ENCODE measurements around the gene LY6G6C.

The LY6G6C gene

GRCh38 chr6:31741815-31742214 is 20.3 kb upstream of the LY6G6C start:
- no peak for DNase-seq (ENCODE audit: low read depth)

DNA sequence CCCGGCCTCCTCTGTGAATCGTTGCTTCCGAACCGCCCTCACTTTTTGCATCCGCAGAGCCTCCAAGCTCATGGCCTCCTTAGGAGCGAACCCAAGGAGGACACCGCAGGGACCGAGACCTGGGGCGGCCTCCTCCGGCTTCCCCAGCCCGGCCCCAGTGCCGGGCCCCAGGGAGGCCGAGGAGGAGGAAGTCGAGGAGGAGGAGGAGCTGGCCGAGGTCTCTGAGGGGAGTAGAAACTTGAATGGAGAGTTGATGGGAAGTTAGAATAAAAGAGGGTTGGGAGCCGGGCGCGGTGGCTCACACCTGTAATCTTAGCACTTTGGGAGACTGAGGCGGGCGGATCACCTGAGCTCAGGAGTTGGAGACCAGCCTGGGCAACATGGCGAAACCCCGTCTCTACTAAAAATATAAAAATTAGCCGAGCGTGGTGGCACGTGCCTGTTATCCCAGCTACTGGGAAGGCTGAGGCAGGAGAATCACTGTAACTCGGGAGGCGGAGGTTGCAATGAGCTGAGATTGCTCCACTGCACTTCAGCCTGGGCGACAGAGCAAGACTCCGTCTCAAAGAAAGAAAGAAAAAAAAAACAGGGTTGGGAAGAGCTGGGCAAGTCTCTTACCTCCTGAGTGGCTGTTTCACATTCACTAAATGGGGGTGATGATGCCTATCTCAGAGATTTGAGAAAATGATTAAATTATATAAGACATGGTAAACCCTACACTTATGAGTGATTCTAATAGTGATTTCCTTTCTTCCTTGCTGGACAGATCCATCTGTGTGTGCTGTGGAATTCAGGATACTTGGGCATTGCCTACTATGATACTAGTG is 19.1 kb upstream of the LY6G6C start:
- no peak for DNase-seq (ENCODE audit: low read depth)

DNA sequence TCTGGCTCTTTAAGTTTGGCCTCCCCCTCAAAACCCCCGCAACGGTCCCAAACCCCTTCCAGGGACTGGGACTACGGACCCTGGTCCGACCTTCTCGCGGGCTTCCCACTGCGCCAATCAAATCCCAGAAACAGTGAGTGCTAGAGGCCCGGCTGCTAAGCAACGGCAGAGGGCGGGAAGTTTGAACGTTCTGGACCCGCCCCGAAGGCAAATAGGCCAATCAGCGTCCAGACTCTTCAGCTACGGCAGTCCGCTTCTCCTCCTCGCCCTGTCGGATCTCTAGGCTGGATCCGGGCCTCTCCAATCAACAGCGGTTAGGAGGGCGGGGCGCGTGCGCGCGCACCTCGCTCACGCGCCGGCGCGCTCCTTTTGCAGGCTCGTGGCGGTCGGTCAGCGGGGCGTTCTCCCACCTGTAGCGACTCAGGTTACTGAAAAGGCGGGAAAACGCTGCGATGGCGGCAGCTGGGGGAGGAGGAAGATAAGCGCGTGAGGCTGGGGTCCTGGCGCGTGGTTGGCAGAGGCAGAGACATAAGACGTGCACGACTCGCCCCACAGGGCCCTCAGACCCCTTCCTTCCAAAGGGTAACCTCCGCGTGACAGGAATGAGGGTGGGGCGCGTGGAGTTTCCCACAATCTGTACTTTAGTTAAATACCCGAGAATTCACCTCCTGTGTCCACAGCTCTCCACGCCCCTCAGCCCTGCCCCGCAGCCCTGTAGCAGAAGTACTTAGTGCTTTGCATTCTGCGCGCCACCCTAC is 18.3 kb upstream of the LY6G6C start, which contains the start of gene MSH5:
Gene MSH5, plus strand, starts transcription at position 367 of the 758 bp plus-strand sequence. CDS start 462 bp downstream, outside the sequence.
- DNase-seq (ENCODE audit: low read depth), result peak; percentile 90

- peak; percentile 45 for DNase-seq (ENCODE audit: low read depth)
These were observed 16.7 kb upstream of the LY6G6C start for GRCh38 chr6:31737991-31738979.

GRCh38 chr6:31737315-31737990 is 15.9 kb upstream of the LY6G6C start:
- DNase-seq (ENCODE audit: low read depth), result no peak

DNA sequence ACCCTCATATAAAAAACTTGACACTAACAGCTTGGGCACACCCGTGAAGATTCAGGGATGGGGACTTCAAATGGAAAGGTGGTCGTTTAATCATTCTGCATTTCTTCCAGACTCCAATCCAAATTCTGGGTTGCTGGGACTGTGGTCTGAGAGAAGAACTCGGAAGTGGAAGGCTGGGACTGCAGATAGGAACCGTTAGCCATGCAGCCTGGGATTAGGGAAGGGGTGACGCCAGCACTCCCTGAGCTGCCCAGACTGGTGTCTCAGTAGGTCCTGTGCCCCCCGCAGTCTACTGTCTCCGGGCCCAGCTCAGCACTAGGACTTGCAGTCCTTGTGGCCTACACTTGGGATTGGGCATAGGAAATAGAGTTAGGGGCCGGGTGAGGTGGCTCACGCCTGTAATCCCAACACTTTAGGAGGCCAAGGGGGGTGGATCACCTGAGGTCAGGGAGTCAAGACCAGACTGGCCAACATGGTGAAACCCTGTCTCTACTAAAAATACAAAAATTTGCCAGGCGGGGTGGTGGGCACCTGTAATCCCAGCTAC is 15.3 kb upstream of the LY6G6C start:
- no peak for DNase-seq (ENCODE audit: low read depth)

DNA sequence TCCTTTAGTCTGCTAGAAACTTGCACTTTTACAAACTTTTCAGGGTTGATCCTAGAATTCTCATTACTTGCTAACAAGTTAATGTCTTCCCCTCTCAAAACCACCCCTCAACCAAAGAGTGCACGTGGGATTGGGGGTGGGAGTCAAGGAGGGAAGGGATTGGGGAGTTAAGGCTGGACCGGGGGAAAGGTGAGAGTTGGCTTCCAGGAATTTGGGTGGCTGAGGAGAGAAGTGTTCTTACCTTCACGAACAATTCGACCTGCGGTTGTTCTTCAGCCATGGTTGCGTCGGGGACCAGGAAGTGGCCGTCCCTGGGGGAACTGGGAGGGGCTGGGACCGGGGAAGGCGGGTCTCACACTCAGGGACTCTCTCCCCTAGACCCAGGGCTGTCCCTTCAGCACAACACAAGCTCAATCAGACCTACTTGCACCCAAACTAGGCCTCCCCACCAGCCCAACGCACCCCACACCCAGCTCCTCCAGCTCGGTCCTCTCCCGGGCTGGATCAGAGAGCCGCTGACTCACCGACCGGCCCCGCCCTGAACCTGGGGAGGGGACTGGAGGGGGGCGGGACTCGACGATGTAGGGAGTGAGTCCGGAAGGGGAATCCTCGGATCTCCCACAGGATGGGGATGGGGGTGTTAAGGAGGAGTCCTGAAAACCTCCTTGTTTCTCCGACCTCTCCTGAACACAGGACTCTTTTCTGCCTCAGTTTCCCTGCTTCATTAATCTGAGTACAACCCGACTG is 14.6 kb upstream of the LY6G6C start, which contains the start of gene CLIC1:
Gene CLIC1, minus strand, starts transcription at position 510 of the 747 bp plus-strand sequence. Its CDS starts 230 bp downstream, at position 280.
- peak; percentile 56 for DNase-seq (ENCODE audit: low read depth)

DNA sequence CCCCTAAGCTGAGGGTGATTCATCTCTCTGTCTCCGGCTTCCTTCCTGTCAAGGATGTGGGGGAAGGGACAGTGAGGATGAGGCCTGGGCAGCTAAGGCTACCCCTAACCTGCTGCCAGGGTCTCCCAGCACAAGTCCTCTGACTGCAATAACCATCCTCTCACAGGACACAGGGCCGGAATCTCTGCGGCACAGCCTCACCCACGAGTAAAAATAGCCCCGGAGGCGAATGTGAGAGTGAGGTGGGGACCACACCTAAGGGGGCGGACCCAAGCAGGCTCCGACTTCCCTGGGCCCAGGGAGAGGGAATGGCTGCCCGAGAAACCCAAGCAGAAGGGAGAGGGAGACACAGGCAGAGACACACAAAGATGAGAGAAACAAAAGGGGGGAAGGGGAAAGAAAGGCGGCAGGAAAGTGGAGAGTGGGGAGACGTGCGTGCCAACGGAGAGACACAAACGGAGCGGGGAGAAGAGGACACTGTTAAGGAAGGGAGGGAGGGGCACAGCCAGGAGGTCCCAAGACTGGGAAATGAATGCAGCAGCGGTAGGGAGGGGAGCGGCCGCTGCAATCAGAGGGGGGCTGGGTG is 13.4 kb upstream of the LY6G6C start:
- DNase-seq (ENCODE audit: low read depth), result peak; percentile 36

DNA sequence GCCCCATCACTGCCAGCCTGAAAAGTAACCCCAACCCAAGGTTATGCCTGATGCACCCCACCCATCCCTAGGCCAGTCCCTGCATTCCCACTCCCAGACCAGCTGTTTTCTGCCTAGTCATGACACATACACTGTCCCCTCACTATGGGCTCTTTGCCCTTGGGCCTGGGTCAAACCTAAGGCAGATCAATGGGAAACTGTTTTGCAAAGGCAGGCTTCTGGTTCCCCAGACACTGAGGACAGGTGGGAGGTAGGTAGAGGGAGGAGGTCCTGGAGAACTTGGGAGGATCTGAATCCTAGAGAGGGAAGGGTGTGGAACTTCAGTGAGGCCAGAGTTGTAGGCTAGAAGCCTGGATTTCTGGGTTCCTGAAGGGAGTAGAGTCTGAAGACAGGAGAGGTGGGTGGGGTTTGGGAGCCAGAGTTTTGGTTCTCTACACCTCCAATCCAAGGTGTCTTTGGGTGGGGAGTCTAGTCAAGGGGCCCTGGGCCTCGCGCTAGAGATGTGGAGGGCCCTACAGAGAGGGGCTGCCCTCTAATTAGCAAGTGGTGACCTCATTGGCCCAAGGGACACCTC is 12.8 kb upstream of the LY6G6C start:
- no peak for DNase-seq (ENCODE audit: low read depth)

DNA sequence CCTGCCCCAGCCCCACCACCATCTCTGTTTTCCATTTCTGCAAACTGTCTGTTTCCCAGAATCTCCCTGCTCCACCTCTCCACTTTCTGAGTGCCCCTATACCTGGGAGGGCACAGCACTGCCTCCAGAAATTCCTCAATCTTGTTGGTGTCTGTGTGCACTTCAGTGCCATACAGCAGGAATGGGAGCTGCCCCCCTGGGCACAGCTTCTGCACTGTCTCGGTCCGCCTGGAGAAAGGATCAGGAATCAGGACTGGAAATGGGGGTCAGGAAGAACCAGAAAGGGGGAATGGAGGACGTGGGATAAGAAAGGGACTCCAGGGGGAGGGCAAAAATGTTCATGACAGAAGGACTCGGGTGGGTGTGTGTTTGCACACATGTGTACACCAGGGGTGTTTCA is 12.2 kb upstream of the LY6G6C start:
- no peak for DNase-seq (ENCODE audit: low read depth)

- DNase-seq (ENCODE audit: low read depth), result no peak
These were observed 10.5 kb upstream of the LY6G6C start for GRCh38 chr6:31732029-31732428.

- DNase-seq (ENCODE audit: low read depth), result no peak
These were observed 9.1 kb upstream of the LY6G6C start for GRCh38 chr6:31730631-31731086.

DNA sequence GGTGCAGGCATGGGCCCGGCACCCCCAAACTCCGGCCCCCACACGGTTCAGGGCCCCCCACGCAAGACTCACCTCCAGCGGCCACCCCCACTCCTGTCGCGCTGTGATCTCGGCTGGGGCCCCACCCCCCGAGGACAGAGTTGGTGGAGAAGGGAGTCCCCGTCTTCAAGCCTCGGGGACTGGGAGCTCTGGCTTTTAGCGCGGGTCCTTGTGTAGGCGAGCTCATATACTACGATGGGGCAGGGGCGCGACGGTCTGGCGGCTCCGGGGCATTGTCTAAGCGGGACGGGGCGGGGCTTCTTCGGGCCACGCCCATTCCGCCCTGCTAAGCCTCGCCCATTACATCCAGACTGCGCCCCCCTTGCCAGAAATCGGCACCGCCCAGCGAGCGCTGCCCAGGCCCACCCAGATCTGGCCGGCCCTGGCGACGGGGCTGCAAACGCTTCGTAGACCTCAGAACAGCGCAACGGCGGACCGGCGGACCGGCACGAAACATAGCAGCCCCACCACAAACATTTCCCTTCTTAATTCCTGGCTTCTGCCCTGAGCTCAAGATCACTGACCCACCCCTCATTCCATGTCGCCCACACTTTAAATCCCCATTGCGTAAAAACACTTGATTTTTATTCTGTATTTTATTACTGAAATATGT is 8.6 kb upstream of the LY6G6C start:
- peak; percentile 40 for DNase-seq (ENCODE audit: low read depth)

DNA sequence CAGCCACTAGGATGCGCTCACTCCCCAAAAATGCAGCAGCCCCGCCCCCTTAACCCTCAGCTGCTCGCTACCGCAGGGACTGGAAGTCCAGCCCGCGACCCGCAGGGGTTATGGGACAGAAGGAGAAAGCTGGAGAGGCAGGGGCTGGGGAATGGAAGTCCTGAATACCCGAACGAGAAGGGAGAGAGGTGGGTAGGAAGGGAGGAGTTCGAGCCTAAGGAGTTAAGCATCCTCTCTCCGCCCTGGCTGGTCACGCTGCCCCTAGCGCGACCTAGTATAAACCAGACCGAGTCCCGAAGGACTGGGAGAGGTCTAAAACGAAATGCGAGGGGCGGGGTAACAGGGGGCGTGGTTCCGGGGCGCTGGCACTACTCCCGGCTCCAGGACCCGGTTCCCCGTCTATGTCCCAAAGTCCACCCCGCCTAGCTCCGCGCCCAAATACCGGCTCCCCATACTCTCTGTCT is 8.0 kb upstream of the LY6G6C start:
- DNase-seq (ENCODE audit: low read depth), result peak; percentile 62

DNA sequence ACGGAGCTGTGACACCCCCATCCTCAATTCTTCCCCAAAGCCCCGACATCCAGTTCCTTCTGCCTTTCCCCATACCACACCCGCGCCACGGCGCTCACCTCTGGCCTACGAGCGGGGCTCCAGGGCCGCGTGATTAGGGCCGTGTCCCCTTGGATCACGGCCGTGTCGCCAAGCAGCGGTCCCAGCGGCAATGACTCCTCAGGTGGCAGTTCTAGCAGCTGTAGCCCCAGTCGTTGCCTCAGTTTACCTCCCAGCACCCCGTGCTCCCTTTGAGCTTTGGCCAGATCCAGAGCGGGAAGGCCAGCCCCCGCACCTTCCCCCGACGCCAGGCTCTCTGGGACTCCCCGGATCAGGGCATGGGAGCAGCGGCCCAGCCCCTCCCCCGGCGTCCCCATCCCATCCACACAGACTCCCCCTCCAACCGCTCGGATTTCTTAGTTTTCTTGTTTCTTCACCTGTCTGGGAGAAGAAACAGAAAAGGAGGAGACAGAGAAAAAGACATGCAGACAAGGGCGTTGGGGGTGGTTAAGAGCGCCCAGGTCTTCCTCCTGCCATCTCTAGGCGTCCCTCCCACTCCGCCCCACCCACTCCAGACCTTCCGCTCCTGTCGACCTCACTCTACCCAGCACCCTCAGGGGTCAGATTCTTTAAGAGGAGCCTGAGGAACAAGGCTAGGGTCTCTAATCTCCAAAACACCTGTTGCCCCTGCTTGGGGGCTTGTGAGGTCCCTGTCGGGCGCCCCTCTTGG is 7.4 kb upstream of the LY6G6C start, which contains the start of gene DDAH2:
Gene DDAH2, minus strand, starts transcription at position 533 of the 748 bp plus-strand sequence. Its CDS starts 138 bp downstream, at position 395.
- DNase-seq (ENCODE audit: low read depth), result no peak

DNA sequence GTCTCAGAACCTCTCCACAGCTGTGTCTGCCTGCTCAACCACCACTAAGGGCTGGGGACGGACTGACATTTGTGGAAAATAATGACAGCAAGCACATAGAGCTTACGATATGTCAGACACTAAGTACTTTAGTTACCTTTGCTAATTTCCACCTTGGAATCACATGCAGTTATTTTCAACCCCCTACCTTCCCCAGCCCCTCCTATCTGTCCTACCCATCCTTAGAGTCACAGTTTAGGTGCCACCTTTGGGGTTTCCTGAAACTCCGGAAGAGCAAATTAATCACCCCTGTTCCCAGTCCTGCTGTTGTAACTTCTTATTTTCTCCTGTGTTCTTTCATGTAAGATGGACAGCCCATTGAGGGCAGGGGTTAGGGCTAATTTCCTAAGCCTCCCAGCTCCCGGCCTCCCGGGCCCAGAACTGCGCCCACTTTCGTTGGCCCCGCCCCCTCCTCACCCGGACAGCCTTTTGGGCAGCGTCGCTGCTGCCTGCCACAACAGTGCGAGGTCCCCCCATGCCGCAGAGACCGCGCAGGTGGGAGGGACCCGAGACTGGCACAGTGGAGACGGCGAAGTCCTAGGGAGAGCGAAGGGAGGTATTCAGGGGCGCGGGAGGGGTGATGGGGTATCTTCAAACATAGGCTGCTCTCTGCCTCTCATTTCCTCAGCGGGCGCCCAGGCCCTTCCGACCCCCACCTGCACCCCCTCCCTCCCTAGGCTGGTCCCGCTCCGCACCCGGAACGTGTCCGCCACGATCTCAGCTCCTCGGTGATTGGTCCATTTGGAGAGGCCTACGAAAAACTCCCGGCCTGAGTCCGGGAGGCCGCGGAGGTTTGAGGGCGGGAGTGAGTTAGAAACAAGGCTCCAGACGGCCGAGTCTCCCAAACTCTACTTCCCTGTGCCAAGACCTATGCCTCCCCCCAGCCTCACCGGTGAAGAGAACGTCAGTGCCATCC is 6.4 kb upstream of the LY6G6C start:
- DNase-seq (ENCODE audit: low read depth), result no peak

Measured in activated T-helper 1 cell treated with Interleukin-2 at 50 U/mL for 16 hours (primary cell).